Stimulated activated memory B cell treated with anti-CD40 and anti-IgM and Interleukin-4, amounts not matched to agents 10 μg/mL and 1 μg/mL and 100 μg/mL, for 72 hours (primary cell): ENCODE measurements around the gene PALS1.
A peak's percentile ranks its signal among the peaks of the same experiment; 100 is the strongest.

Source experiments
- ATAC-seq: fragments of 150-1000 bp; cut with Tn5 transposase; 2 replicates; pipeline ENCODE4 v1.10.0; 2021
- H3K27ac Mint-ChIP-seq: one replicate; pipeline ENCODE4 v1.8.0; 2022; ENCODE audit warnings: mild to moderate bottlenecking, mixed read lengths
- H3K27me3 Mint-ChIP-seq: one replicate; pipeline ENCODE4 v1.8.0; 2022; ENCODE audit warnings: mixed read lengths
- H3K36me3 Mint-ChIP-seq: one replicate; pipeline ENCODE4 v1.8.0; 2022; ENCODE audit warnings: mixed read lengths
- H3K4me1 Mint-ChIP-seq: one replicate; pipeline ENCODE4 v1.8.0; 2022; ENCODE audit warnings: mixed read lengths
- H3K4me3 Mint-ChIP-seq: one replicate; pipeline ENCODE4 v1.8.0; 2022; ENCODE audit warnings: mild to moderate bottlenecking, moderate library complexity, mixed read lengths
- H3K9me3 Mint-ChIP-seq: one replicate; pipeline ENCODE4 v1.8.0; 2022; ENCODE audit warnings: mixed read lengths

PALS1 gene

GRCh38 chr14:67240168-67240932 lies 885 bp upstream of the PALS1 start:
- Mint-ChIP-seq H3K27me3 (no peaks in the 10 kb centered on the region), H3K4me3 (peak overlapping the region; percentile 96), H3K36me3 (no peaks in the 10 kb centered on the region), H3K27ac (peak overlapping the region; percentile 85), H3K4me1 (peaks cover 25% of the 10 kb centered on the region), H3K9me3 (no peaks in the 10 kb centered on the region)
- ATAC-seq = peak; percentile 1

GRCh38 chr14:67240978-67241410 lies 241 bp upstream of the PALS1 start:
- Mint-ChIP-seq H3K9me3 (no peaks in the 10 kb centered on the region), H3K27me3 (no peaks in the 10 kb centered on the region), H3K4me3 (peak overlapping the region; percentile 96), H3K27ac (peak overlapping the region; percentile 85), H3K4me1 (peaks cover 25% of the 10 kb centered on the region), H3K36me3 (no peaks in the 10 kb centered on the region)
- peak; percentile 98 for ATAC-seq

GRCh38 chr14:67242168-67242420 lies 859 bp downstream of the PALS1 start:
- ATAC-seq = no peak
- Mint-ChIP-seq H3K27ac (peak overlapping the region; percentile 85), H3K4me3 (peak overlapping the region; percentile 96), H3K4me1 (peaks cover 25% of the 10 kb centered on the region), H3K36me3 (no peaks in the 10 kb centered on the region), H3K27me3 (no peaks in the 10 kb centered on the region), H3K9me3 (no peaks in the 10 kb centered on the region)

GRCh38 chr14:67245104-67245503 lies 3.9 kb downstream of the PALS1 start:
- Mint-ChIP-seq H3K27ac (no peak overlapping the region), H3K4me1 (peaks cover 22% of the 10 kb centered on the region), H3K4me3 (no peak overlapping the region), H3K9me3 (no peaks in the 10 kb centered on the region), H3K27me3 (no peaks in the 10 kb centered on the region), H3K36me3 (no peaks in the 10 kb centered on the region)
- ATAC-seq = no peak

GRCh38 chr14:67251573-67252226 lies 10.5 kb downstream of the PALS1 start:
- Mint-ChIP-seq H3K36me3 (peaks cover 7% of the 10 kb centered on the region), H3K27me3 (no peaks in the 10 kb centered on the region), H3K9me3 (no peaks in the 10 kb centered on the region), H3K4me3 (no peak overlapping the region), H3K4me1 (peaks cover 18% of the 10 kb centered on the region), H3K27ac (no peak overlapping the region)
- no peak for ATAC-seq

GRCh38 chr14:67253076-67253635 lies 11.9 kb downstream of the PALS1 start:
- no peak for ATAC-seq
- Mint-ChIP-seq H3K9me3 (no peaks in the 10 kb centered on the region), H3K27ac (no peak overlapping the region), H3K27me3 (no peaks in the 10 kb centered on the region), H3K4me3 (no peak overlapping the region), H3K4me1 (peaks cover 18% of the 10 kb centered on the region), H3K36me3 (peaks cover 11% of the 10 kb centered on the region)

GRCh38 chr14:67257906-67258305 lies 16.7 kb downstream of the PALS1 start:
- H3K36me3 Mint-ChIP-seq = peaks cover 11% of the 10 kb centered on the region
- H3K4me1 Mint-ChIP-seq = peaks cover 34% of the 10 kb centered on the region
- H3K27me3 Mint-ChIP-seq = no peaks in the 10 kb centered on the region
- H3K9me3 Mint-ChIP-seq = no peaks in the 10 kb centered on the region
- no peak overlapping the region for H3K27ac Mint-ChIP-seq
- H3K4me3 Mint-ChIP-seq = no peak overlapping the region
- no peak for ATAC-seq

- H3K36me3 Mint-ChIP-seq = peaks cover 6% of the 10 kb centered on the region
- no peak overlapping the region for H3K4me3 Mint-ChIP-seq
- no peaks in the 10 kb centered on the region for H3K9me3 Mint-ChIP-seq
- no peaks in the 10 kb centered on the region for H3K27me3 Mint-ChIP-seq
- peak overlapping the region; percentile 9 for H3K27ac Mint-ChIP-seq
- peaks cover 32% of the 10 kb centered on the region for H3K4me1 Mint-ChIP-seq
- ATAC-seq = no peak
Observed at GRCh38 chr14:67260965-67261364, 19.7 kb downstream of the PALS1 start.

GRCh38 chr14:67263499-67264149 lies 22.4 kb downstream of the PALS1 start:
- no peaks in the 10 kb centered on the region for H3K9me3 Mint-ChIP-seq
- no peaks in the 10 kb centered on the region for H3K27me3 Mint-ChIP-seq
- H3K27ac Mint-ChIP-seq = no peak overlapping the region
- no peak for ATAC-seq
- H3K4me1 Mint-ChIP-seq = peaks cover 41% of the 10 kb centered on the region
- H3K4me3 Mint-ChIP-seq = no peak overlapping the region
- H3K36me3 Mint-ChIP-seq = no peaks in the 10 kb centered on the region

- Mint-ChIP-seq H3K36me3 (no peaks in the 10 kb centered on the region), H3K4me3 (no peak overlapping the region), H3K27me3 (no peaks in the 10 kb centered on the region), H3K27ac (no peak overlapping the region), H3K4me1 (peaks cover 50% of the 10 kb centered on the region), H3K9me3 (no peaks in the 10 kb centered on the region)
- no peak for ATAC-seq
Observed at GRCh38 chr14:67265131-67265530, 23.9 kb downstream of the PALS1 start.

- ATAC-seq = no peak
- H3K27ac Mint-ChIP-seq = no peak overlapping the region
- peaks cover 30% of the 10 kb centered on the region for H3K4me1 Mint-ChIP-seq
- no peaks in the 10 kb centered on the region for H3K9me3 Mint-ChIP-seq
- H3K36me3 Mint-ChIP-seq = peaks cover 20% of the 10 kb centered on the region
- no peaks in the 10 kb centered on the region for H3K27me3 Mint-ChIP-seq
- H3K4me3 Mint-ChIP-seq = no peak overlapping the region
Observed at GRCh38 chr14:67267576-67268328, 26.5 kb downstream of the PALS1 start.

GRCh38 chr14:67268426-67269150 lies 27.4 kb downstream of the PALS1 start:
- no peaks in the 10 kb centered on the region for H3K9me3 Mint-ChIP-seq
- peaks cover 22% of the 10 kb centered on the region for H3K4me1 Mint-ChIP-seq
- no peak overlapping the region for H3K27ac Mint-ChIP-seq
- H3K4me3 Mint-ChIP-seq = no peak overlapping the region
- peaks cover 27% of the 10 kb centered on the region for H3K36me3 Mint-ChIP-seq
- no peaks in the 10 kb centered on the region for H3K27me3 Mint-ChIP-seq
- no peak for ATAC-seq

- Mint-ChIP-seq H3K27ac (no peak overlapping the region), H3K27me3 (no peaks in the 10 kb centered on the region)
- no peak for ATAC-seq
Observed at GRCh38 chr14:67269298-67270060, 28.2 kb downstream of the PALS1 start.

GRCh38 chr14:67270145-67270753 lies 29.0 kb downstream of the PALS1 start:
- no peak for ATAC-seq
- Mint-ChIP-seq H3K9me3 (no peaks in the 10 kb centered on the region), H3K27ac (no peak overlapping the region), H3K27me3 (no peaks in the 10 kb centered on the region), H3K4me3 (no peak overlapping the region), H3K4me1 (peaks cover 24% of the 10 kb centered on the region), H3K36me3 (peaks cover 30% of the 10 kb centered on the region)

More at GRCh38 chr14:67269298-67270060, 28.2 kb downstream of the PALS1 start:
- peaks cover 19% of the 10 kb centered on the region for H3K4me1 Mint-ChIP-seq
- H3K36me3 Mint-ChIP-seq = peaks cover 30% of the 10 kb centered on the region
- no peaks in the 10 kb centered on the region for H3K9me3 Mint-ChIP-seq
- H3K4me3 Mint-ChIP-seq = no peak overlapping the region
